ENCODE results near the gene POLA2. TPM values are rescaled to one million over a fixed set of nuclear protein-coding genes. Genes with fewer than 3 reads are reported as not detected.

Gene POLA2
- total and polyA plus RNA-seq, 2 donors (not counting 3 experiments of a cell fraction or from before 2014, with no cell fraction given) = 24.0 to 30.0 TPM

- no peaks in the 10 kb centered on the region for H3K79me2 ChIP-seq (ENCODE audit: control insufficient read depth, insufficient read depth, low read length)
- POLR2A ChIA-PET = interaction anchor here (0.6 kb wide), 1 partner anchor 8 kb away, joined by 3 read pairs; no protein-coding TSS in a partner anchor
- no peak overlapping the region for H3K9ac ChIP-seq (replicated peaks; ENCODE audit: extremely low read depth, insufficient read depth, low read length)
- H2AFZ ChIP-seq (ENCODE audit: low read depth, low read length) = no peak overlapping the region
- CTCF ChIA-PET = interaction anchor here (0.9 to 9.8 kb wide), 4 partner anchors 15 to 36 kb away, joined by 4 to 103 read pairs (median 22); partner anchors contain the start of gene CDC42EP2
- no TSS peak for BruUV-seq (replicated peaks)
- FAIRE-seq = no peak
- no peak for DNase-seq (ENCODE audit: low read depth, low spot score)
- H3K27ac ChIP-seq (ENCODE audit: insufficient read depth, low read depth, low read length) = no peak overlapping the region
- H3K27me3 ChIP-seq (ENCODE audit: control insufficient read depth in 2 of 2, insufficient read depth in 2 of 2, low read length in 2 of 2) = no peaks in the 10 kb centered on the region
- no peaks in the 10 kb centered on the region for H3K9me1 ChIP-seq (replicated peaks; ENCODE audit: control insufficient read depth, extremely low read depth, insufficient read depth, low read length)
- H3K4me3 ChIP-seq (replicated peaks in 1 of 3; ENCODE audit: insufficient read depth in 1 of 3, low read depth in 1 of 3, low read length in 3 of 3) = no peak overlapping the region
- H3K4me2 ChIP-seq (ENCODE audit: insufficient read depth, low read length) = no peak overlapping the region
- H3K9me3 ChIP-seq (replicated peaks; ENCODE audit: control insufficient read depth, insufficient read depth, low read length) = no peaks in the 10 kb centered on the region
- intact Hi-C loops (cut with micrococcal nuclease) = loop anchor here (2.0 kb wide), 1 partner anchor 13 kb away; no protein-coding TSS in a partner anchor
- TF ChIP-seq JUN (IDR thresholded peaks at IDR 0.05; ENCODE audit: borderline replicate concordance, insufficient read depth, insufficient read length, low read depth) = no peak
- TF ChIP-seq POLR2A (IDR thresholded peaks at IDR 0.05; ENCODE audit: low read depth, low read length) = no peak
- TF ChIP-seq MYC (IDR thresholded peaks at IDR 0.05; ENCODE audit: low read depth, low read length) = no peak
- TF ChIP-seq GATA2 (IDR thresholded peaks at IDR 0.05; ENCODE audit: insufficient read depth, insufficient read length, low read depth, low read length) = no peak
- TF ChIP-seq CTCF (IDR thresholded peaks at IDR 0.05; ENCODE audit: extremely low read depth in 1 of 2, insufficient read depth in 1 of 2, low read depth in 1 of 2, low read length in 2 of 2) = no peak
- TF ChIP-seq MAX (IDR thresholded peaks at IDR 0.05; ENCODE audit: insufficient read depth, insufficient read length) = no peak
- no peak for TF ChIP-seq FOS (IDR thresholded peaks at IDR 0.05; ENCODE audit: borderline replicate concordance, insufficient read depth, low read length)
- no peak for TF ChIP-seq EZH2 (IDR thresholded peaks at IDR 0.05; ENCODE audit: borderline replicate concordance, low read depth, low read length, severe bottlenecking)
- H3K36me3 ChIP-seq (ENCODE audit: control insufficient read depth in 2 of 2, extremely low read depth in 1 of 2, insufficient read depth in 2 of 2, low read length in 2 of 2) = peaks cover 4 to 5% of the 10 kb centered on the region in 2 experiments
- peaks cover 23% of the 10 kb centered on the region for H3K4me1 ChIP-seq (ENCODE audit: control insufficient read depth, extremely low read depth, insufficient read depth, low read length)
- H4K20me1 ChIP-seq (replicated peaks; ENCODE audit: control insufficient read depth, extremely low read depth, insufficient read depth, low read length) = no peaks in the 10 kb centered on the region
- dilution Hi-C loops (cut with MboI; ENCODE audit: extremely low pct_ligation_motif_present, low sequenced_read_pairs) = no loop called here
These were observed 32.2 kb downstream of the POLA2 start for GRCh38 chr11:65293909-65294381.

All from endothelial cell of umbilical vein (primary cell).